Gastroesophageal sphincter (tissue), 4 donors: ENCODE measurements around the gene BCL6. TPM values are rescaled to one million over a fixed set of nuclear protein-coding genes. Genes with fewer than 3 reads are reported as not detected.

Experiments used
- ATAC-seq: fragments of 150-250 bp; one replicate; pipeline ENCODE4 v1.9.1; 2016; ENCODE audit warnings: mild to moderate bottlenecking, moderate library complexity
- H3K27ac ChIP-seq, 4 donors: fragments of 200-600 bp; sonication (generic) in 3 of 4; 1 replicate in 3 of 4; 2 replicates in 1 of 4; pipeline ENCODE4 v1.5.1; 2016 to 2019
- H3K27me3 ChIP-seq: fragments of 200-600 bp; sonication (generic); one replicate; pipeline ENCODE4 v1.5.1; 2019
- H3K36me3 ChIP-seq, 2 donors: fragments of 200-600 bp; sonication (generic); one replicate each; pipeline ENCODE4 v1.5.1; 2019; ENCODE audit warnings: control low read depth in 1 of 2
- H3K4me1 ChIP-seq, 3 donors: fragments of 200-600 bp; sonication (generic); 1 replicate in 2 of 3; 2 replicates in 1 of 3; pipeline ENCODE4 v1.5.1; 2016 to 2019; ENCODE audit warnings: control low read depth in 2 of 3
- H3K4me3 ChIP-seq, 2 donors: fragments of 200-600 bp; sonication (generic); one replicate each; pipeline ENCODE4 v1.5.1; 2019; ENCODE audit warnings: mild to moderate bottlenecking in 1 of 2, moderate library complexity in 1 of 2
- H3K9me3 ChIP-seq, 3 donors: fragments of 200-600 bp; sonication (generic); one replicate each; pipeline ENCODE4 v1.5.1; 2017 to 2019; ENCODE audit warnings: control low read depth in 2 of 3
- EP300 ChIP-seq: sonication (generic); formaldehyde crosslinking; IDR thresholded peaks from one replicate; pipeline ENCODE4 v1.6.1; 2017; ENCODE audit warnings: antibody characterized with exemption, mild to moderate bottlenecking
- POLR2A ChIP-seq, 2 donors: fragments of 450-650 bp; IDR thresholded peaks; one replicate each; pipeline ENCODE4 v1.6.1; 2017; ENCODE audit warnings: antibody characterized with exemption in 2 of 2, mild to moderate bottlenecking in 2 of 2, moderate library complexity in 1 of 2
- POLR2AphosphoS5 ChIP-seq: sonication (generic); formaldehyde crosslinking; IDR thresholded peaks from one replicate; pipeline ENCODE4 v1.6.1; 2017; ENCODE audit warnings: antibody characterized with exemption
- WGBS, 2 donors: methylation state at CpG; one replicate each; pipeline ENCODE4 v1.1.5; 2018; ENCODE audit warnings: low coverage in 1 of 2; 5-methylcytosine and 5-hydroxymethylcytosine counted together
- total RNA-seq, 4 donors: library from RNA; depleted of rRNA; stranded (reverse); fragments of >200 nt; gene quantifications; one replicate each; pipeline ENCODE4 v1.1.0, GENCODE V29; 2016
- TF ChIP-seq, protein P1 (sequence below), 4 experiments: fragments of 200-600 bp in 2 of 4; fragments of 450-650 bp in 2 of 4; sonication (generic) in 1 of 4; IDR thresholded peaks; one replicate each; pipeline ENCODE4 v1.5.1; 2017 to 2019; ENCODE audit warnings: antibody characterized with exemption in 4 of 4, mild to moderate bottlenecking in 2 of 4, moderate library complexity in 2 of 4

BCL6 gene
- total RNA-seq, 4 donors from 2014 or later = 60.0 to 146 (median 115) TPM

DNA sequence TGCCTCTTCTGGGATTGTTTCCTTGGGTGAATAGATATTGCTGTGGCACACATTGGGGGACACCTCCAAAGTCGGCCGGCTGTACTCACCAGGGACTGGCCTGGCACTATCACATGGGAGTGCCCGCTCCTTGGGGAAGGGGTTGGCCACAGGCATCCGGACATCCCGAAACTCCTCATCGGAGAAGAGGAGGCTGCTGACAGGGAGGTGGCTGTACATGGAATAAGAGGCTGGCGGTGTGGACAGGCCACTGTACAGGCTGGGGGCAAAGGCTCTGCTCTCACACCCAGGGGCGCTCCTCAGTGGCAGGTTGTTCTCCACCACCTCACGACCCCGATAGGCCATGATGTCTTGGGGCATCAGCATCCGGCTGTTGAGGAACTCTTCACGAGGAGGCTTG is 15.7 kb downstream of the BCL6 start:
- no peak overlapping the region for H3K27ac ChIP-seq
- ATAC-seq = no peak
- H3K36me3 ChIP-seq = peaks cover 10 to 100% of the 10 kb centered on the region in 2 donors

DNA sequence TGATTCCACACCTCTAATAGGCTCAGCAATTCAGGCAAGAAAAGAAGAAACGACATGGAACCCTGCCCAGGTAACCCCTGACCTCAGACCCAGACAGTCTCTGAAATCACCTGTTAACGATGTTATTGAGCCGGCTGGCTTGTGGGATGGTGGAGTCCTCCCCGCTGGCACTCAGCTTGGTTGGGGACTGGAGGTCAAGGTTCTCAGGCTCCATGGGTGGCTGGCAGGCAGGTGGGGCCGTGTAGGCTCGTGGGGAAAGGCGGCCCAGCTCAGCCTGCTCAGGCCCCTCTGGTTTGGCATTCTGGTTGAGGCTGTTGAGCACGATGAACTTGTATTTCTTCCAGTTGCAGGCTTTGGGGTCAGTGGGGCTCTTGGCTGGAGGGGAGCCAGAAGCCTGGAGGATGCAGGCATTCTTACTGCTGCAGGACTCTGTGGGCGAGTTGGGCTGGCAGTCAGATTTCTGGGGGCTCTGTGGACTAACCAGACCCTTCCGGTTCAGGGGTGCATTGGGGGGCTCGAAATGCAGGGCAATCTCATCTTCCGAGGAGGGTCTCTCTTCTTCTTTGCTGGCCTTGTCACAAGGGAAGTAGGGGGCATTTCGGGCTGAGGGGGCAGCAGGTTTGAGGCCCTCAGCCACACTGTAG is 16.2 kb downstream of the BCL6 start:
- Histone ChIP-seq H3K9me3 (no peaks in the 10 kb centered on the region), H3K36me3 (peaks cover 10 to 100% of the 10 kb centered on the region in 2 donors), H3K4me1 (peaks cover 0 to 16% (median 0%) of the 10 kb centered on the region in 3 donors), H3K27ac (no peak overlapping the region), H3K27me3 (no peaks in the 10 kb centered on the region), H3K4me3 (no peak overlapping the region)
- no peak for TF ChIP-seq POLR2A (IDR thresholded peaks at IDR 0.05)
- ATAC-seq = peak; percentile 9
- 93 to 100% methylated on average over 1 to 2 of the region's 13 CpGs for WGBS, 2 donors

More for the DNA sequence above, 15.7 kb downstream of the BCL6 start:
- Histone ChIP-seq H3K9me3 (no peaks in the 10 kb centered on the region), H3K4me1 (peaks cover 0 to 18% (median 0%) of the 10 kb centered on the region in 3 donors), H3K4me3 (no peak overlapping the region), H3K27me3 (no peaks in the 10 kb centered on the region)
- TF ChIP-seq, protein P1, sequence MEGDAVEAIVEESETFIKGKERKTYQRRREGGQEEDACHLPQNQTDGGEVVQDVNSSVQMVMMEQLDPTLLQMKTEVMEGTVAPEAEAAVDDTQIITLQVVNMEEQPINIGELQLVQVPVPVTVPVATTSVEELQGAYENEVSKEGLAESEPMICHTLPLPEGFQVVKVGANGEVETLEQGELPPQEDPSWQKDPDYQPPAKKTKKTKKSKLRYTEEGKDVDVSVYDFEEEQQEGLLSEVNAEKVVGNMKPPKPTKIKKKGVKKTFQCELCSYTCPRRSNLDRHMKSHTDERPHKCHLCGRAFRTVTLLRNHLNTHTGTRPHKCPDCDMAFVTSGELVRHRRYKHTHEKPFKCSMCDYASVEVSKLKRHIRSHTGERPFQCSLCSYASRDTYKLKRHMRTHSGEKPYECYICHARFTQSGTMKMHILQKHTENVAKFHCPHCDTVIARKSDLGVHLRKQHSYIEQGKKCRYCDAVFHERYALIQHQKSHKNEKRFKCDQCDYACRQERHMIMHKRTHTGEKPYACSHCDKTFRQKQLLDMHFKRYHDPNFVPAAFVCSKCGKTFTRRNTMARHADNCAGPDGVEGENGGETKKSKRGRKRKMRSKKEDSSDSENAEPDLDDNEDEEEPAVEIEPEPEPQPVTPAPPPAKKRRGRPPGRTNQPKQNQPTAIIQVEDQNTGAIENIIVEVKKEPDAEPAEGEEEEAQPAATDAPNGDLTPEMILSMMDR (IDR thresholded peaks at IDR 0.05) = no peak
- TF ChIP-seq POLR2A (IDR thresholded peaks at IDR 0.05) = no peak
- no peak for TF ChIP-seq EP300
- no peak for TF ChIP-seq POLR2AphosphoS5
- WGBS, 2 donors = 60 to 94% methylated on average over 1 to 6 of the region's 12 CpGs

DNA sequence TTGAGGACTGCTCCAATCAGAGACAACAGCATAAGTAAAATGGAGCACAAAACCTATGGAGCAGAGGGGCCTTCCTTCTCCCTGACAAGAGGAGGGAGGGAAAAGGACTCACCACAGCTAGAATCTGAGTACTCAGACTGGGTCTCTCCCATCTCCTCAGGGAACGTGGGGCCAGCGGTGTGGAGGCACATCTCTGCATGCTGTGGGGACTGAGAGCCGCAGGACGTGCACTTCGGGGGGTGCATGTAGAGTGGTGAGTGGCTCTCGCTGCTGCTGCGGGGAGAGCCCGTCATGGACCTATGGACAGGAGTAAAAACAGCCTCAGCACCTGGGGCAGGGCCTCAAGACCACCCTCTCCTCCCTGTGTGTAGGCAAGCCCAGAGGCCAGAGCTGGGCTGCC is 17.0 kb downstream of the BCL6 start:
- Histone ChIP-seq H3K36me3 (peaks cover 10 to 100% of the 10 kb centered on the region in 2 donors), H3K4me1 (peaks cover 0 to 8% (median 0%) of the 10 kb centered on the region in 3 donors), H3K27ac (no peak overlapping the region), H3K9me3 (no peaks in the 10 kb centered on the region), H3K4me3 (no peak overlapping the region), H3K27me3 (no peaks in the 10 kb centered on the region)
- 80 to 100% methylated on average over 2 of the region's 8 CpGs for WGBS, 2 donors
- no peak for TF ChIP-seq POLR2A (IDR thresholded peaks at IDR 0.05)
- TF ChIP-seq POLR2AphosphoS5 = peak; percentile 2
- no peak for TF ChIP-seq EP300
- TF ChIP-seq, protein P1 (IDR thresholded peaks at IDR 0.05) = no peak
- peak; percentile 7 for ATAC-seq

DNA sequence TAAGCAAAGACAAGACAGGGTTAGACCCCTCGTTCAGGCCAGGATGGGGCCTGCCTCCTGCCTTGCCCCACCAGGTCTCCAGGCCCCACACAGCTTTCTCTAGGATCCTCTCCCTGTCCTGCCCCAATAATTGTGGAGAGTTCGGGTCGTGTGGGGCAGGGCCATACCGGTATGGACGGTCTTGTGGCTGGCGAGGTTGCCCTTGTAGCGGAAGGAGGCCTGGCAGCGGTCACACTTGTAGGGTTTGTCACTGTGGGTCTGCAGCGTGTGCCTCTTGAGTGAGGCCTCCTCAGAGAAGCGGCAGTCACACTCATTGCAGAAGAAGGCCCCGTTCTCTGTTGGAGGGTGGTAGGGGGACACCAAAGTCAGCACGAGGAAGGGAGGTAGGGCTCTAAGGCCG is 18.7 kb downstream of the BCL6 start:
- Histone ChIP-seq H3K36me3 (peaks cover 7 to 100% of the 10 kb centered on the region in 2 donors), H3K27me3 (no peaks in the 10 kb centered on the region), H3K4me1 (peaks cover 0 to 3% (median 0%) of the 10 kb centered on the region in 3 donors), H3K4me3 (no peak overlapping the region), H3K9me3 (no peaks in the 10 kb centered on the region), H3K27ac (no peak overlapping the region)
- TF ChIP-seq POLR2AphosphoS5 = no peak
- no peak for TF ChIP-seq EP300
- TF ChIP-seq, protein P1 (IDR thresholded peaks at IDR 0.05) = no peak
- 75% methylated on average over 1 of the region's 13 CpGs; no CpG with 5 or more reads in 1 of the 2 donors for WGBS, 2 donors
- no peak for ATAC-seq

DNA sequence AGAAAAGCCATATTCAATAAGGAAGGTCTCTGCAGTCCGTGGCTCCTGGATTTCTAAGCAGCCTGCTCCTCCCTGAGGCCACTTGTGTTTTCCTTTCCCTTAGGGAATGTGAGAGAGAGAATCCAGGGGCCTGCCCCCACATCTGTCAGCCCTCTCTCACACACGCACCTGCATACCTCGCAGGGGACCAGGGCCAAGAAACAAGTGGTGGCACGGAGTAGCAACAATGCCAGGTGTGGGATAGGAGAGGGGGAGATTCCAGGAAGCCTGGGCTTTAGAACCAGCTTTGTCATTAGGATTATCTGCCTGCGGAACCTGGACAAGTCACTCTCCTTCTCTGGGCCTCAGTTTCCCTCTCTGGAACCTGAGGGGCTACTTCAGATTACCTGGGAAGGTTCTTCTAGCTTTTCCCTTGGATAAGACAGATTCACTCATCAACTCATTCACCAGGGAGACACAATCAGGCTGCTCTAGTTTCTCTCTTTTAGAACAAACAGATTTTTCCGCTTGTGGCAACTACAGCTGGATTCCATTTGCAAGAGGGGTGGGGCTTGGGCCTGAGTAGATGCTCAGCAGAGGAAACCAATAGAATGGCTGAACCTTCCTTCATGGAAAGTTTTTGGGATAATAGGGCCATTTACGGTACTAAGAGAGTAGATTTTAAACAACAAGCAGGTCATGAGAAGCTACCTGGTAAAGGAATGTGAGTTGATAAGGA is 19.5 kb downstream of the BCL6 start:
- 68 to 81% methylated on average over 3 to 5 of the region's 7 CpGs for WGBS, 2 donors
- Histone ChIP-seq H3K4me1 (peaks cover 0 to 7% (median 0%) of the 10 kb centered on the region in 3 donors), H3K27ac (no peak overlapping the region), H3K27me3 (no peaks in the 10 kb centered on the region), H3K36me3 (peaks cover 4 to 100% of the 10 kb centered on the region in 2 donors), H3K4me3 (no peak overlapping the region), H3K9me3 (no peaks in the 10 kb centered on the region)
- ATAC-seq = no peak
- no peak for TF ChIP-seq POLR2A (IDR thresholded peaks at IDR 0.05)
- TF ChIP-seq, protein P1 (IDR thresholded peaks at IDR 0.05) = no peak
- TF ChIP-seq POLR2AphosphoS5 = no peak
- no peak for TF ChIP-seq EP300
